HepG2 (cell line): Measurements from ENCODE around the gene HYLS1. TPM values are rescaled to one million over a fixed set of nuclear protein-coding genes. Genes with fewer than 3 reads are reported as not detected.

ENCODE experiments used
- ATAC-seq: fragments of 200-7000 bp; cut with Tn5 transposase; 3 replicates; pipeline ENCODE4 v1.9.1; 2020; ENCODE audit warnings: mild to moderate bottlenecking, moderate library complexity
- BruUV-seq: library from RNA; stranded (reverse); fragments of 400-500 nt; replicated peaks from 2 replicates; lab custom pipeline; 2021; lab: Mats Ljungman, UMichigan
- CTCF ChIA-PET: fragments of 300-600 bp; formaldehyde crosslinking; extraction: SDS; loops from one replicate; lab custom pipeline; 2021; ENCODE audit warnings: low total read pairs, inconsistent platforms, low intra/inter-chr PET ratio; lab: Yijun Ruan, JAX
- POLR2A ChIA-PET: fragments of 350-600 bp; sonication (Branson Sonifier 250); formaldehyde crosslinking; loops from one replicate; lab custom pipeline; 2020; ENCODE audit warnings: antibody characterized with exemption, inconsistent platforms; lab: Yijun Ruan, JAX
- DNase-seq: peaks from one replicate; pipeline ENCODE4 v3.0.0-alpha.2; 2015; ENCODE audit warnings: low spot score
- FAIRE-seq: peaks from 3 replicates; lab custom pipeline; 2011; peaks lifted over from hg19 to GRCh38; lab: Jason Lieb, UNC
- H2AFZ ChIP-seq: one replicate; pipeline ENCODE4 v1.6.1; 2011; ENCODE audit warnings: low read length, inconsistent platforms
- H3K27ac ChIP-seq: fragments of 300-600 bp; 3 replicates; pipeline ENCODE4 v1.8.0; 2011; ENCODE audit warnings: mixed run types, mild to moderate bottlenecking, mixed read lengths, low read length, inconsistent platforms; ENCODE audit not compliant: insufficient read depth; ENCODE audit errors: extremely low read length
- H3K27me3 ChIP-seq, 2 experiments: fragments of 200-600 bp in 1 of 2; 2 replicates in 1 of 2; 3 replicates in 1 of 2; pipeline versions ENCODE4 v1.6.0 to v1.8.0; 2011; ENCODE audit warnings: low read length in 2 of 2, mild to moderate bottlenecking in 2 of 2, moderate library complexity in 2 of 2, inconsistent platforms in 1 of 2; ENCODE audit not compliant: insufficient read depth in 2 of 2, control insufficient read depth in 1 of 2
- H3K36me3 ChIP-seq, 2 experiments: fragments of 200-600 bp in 1 of 2; replicated peaks in 1 of 2; 2 replicates in 1 of 2; 3 replicates in 1 of 2; pipeline versions ENCODE4 v1.5.1 to v1.8.0; 2011; ENCODE audit warnings: low read length in 2 of 2, inconsistent platforms in 1 of 2; ENCODE audit not compliant: insufficient read depth in 2 of 2, control insufficient read depth in 1 of 2
- H3K4me1 ChIP-seq: 2 replicates; pipeline ENCODE4 v1.5.1; 2012; ENCODE audit warnings: low read length, inconsistent platforms; ENCODE audit not compliant: insufficient read depth
- H3K4me2 ChIP-seq: 2 replicates; pipeline ENCODE4 v1.6.0; 2011; ENCODE audit warnings: low read depth, low read length, inconsistent platforms
- H3K4me3 ChIP-seq, 3 experiments: fragments of 200-600 bp in 1 of 3; sonication (generic), shearing (Covaris generic) in 1 of 3; replicated peaks in 1 of 3; 2 replicates each; pipeline ENCODE4 v1.5.1; 2011 to 2016; ENCODE audit warnings: low read length in 3 of 3, inconsistent platforms in 2 of 3, low read depth in 2 of 3, mild to moderate bottlenecking in 2 of 3, control low read depth in 1 of 3, mixed read lengths in 1 of 3; ENCODE audit not compliant: insufficient read depth in 1 of 3
- H3K79me2 ChIP-seq: one replicate; pipeline ENCODE4 v1.6.1; 2011; ENCODE audit warnings: low read length, inconsistent platforms; ENCODE audit not compliant: insufficient read depth
- H3K9ac ChIP-seq: 2 replicates; pipeline ENCODE4 v1.6.0; 2011; ENCODE audit warnings: mild to moderate bottlenecking, low read depth, low read length, inconsistent platforms; ENCODE audit not compliant: insufficient read depth
- H3K9me3 ChIP-seq: 2 replicates; pipeline ENCODE4 v1.5.1; 2012; ENCODE audit warnings: mild to moderate bottlenecking, low read length
- H4K20me1 ChIP-seq: 2 replicates; pipeline ENCODE4 v1.6.0; 2011; ENCODE audit warnings: inconsistent platforms, mild to moderate bottlenecking, low read length, moderate library complexity; ENCODE audit not compliant: insufficient read depth
- ATRX ChIP-seq: sonication (generic); formaldehyde crosslinking; IDR thresholded peaks from 2 replicates; pipeline ENCODE4 v1.4.0; 2020; ENCODE audit warnings: missing genetic modification reagents, borderline replicate concordance
- CCDC6 ChIP-seq: sonication (generic); formaldehyde crosslinking; IDR thresholded peaks from 2 replicates; pipeline ENCODE4 v1.8.1; 2022; ENCODE audit warnings: mild to moderate bottlenecking, missing genetic modification reagents, moderate library complexity
- CTCF ChIP-seq: sonication (generic); formaldehyde crosslinking; IDR thresholded peaks from 2 replicates; pipeline ENCODE4 v1.5.0; 2020; ENCODE audit warnings: mild to moderate bottlenecking, missing genetic modification reagents, moderate library complexity
- GRHL1 ChIP-seq: sonication (generic); formaldehyde crosslinking; conservative IDR thresholded peaks from 2 replicates; pipeline ENCODE4 v1.8.0; 2022; ENCODE audit warnings: missing genetic modification reagents
- HNF1B ChIP-seq: sonication (generic); formaldehyde crosslinking; IDR thresholded peaks from 2 replicates; pipeline ENCODE4 v1.5.1; 2020; ENCODE audit warnings: mild to moderate bottlenecking, moderate library complexity, missing genetic modification reagents
- HNRNPUL1 ChIP-seq: fragments of 200-400 bp; formaldehyde crosslinking; IDR thresholded peaks from 2 replicates; pipeline ENCODE4 v1.6.1; 2017; ENCODE audit warnings: low read depth, mild to moderate bottlenecking, low read length, moderate library complexity
- PHF8 ChIP-seq: sonication (generic); formaldehyde crosslinking; IDR thresholded peaks from 2 replicates; pipeline ENCODE4 v1.5.0; 2020; ENCODE audit warnings: missing genetic modification reagents
- PRPF4 ChIP-seq: fragments of 200-400 bp; formaldehyde crosslinking; IDR thresholded peaks from 2 replicates; pipeline ENCODE4 v1.6.1; 2016; ENCODE audit warnings: low read length, low read depth; ENCODE audit not compliant: poor library complexity, severe bottlenecking
- STAG1 ChIP-seq: sonication (generic); formaldehyde crosslinking; IDR thresholded peaks from 2 replicates; pipeline ENCODE4 v1.4.0; 2020; ENCODE audit warnings: missing genetic modification reagents
- UBTF ChIP-seq: sonication (generic); formaldehyde crosslinking; IDR thresholded peaks from 2 replicates; pipeline ENCODE4 v1.4.0; 2020; ENCODE audit warnings: mild to moderate bottlenecking, missing genetic modification reagents
- ZC3H4 ChIP-seq: sonication (generic); formaldehyde crosslinking; IDR thresholded peaks from 2 replicates; pipeline ENCODE4 v1.4.0; 2020; ENCODE audit warnings: missing genetic modification reagents, borderline replicate concordance
- ZNF12 ChIP-seq: sonication (generic); formaldehyde crosslinking; IDR thresholded peaks from 2 replicates; pipeline ENCODE4 v1.5.0; 2020; ENCODE audit warnings: missing genetic modification reagents
- ZNF33B ChIP-seq: sonication (generic); formaldehyde crosslinking; IDR thresholded peaks from 2 replicates; pipeline ENCODE4 v1.5.1; 2020; ENCODE audit warnings: mild to moderate bottlenecking, missing genetic modification reagents
- ZNF557 ChIP-seq: sonication (generic); formaldehyde crosslinking; IDR thresholded peaks from 2 replicates; pipeline ENCODE4 v1.4.0; 2020; ENCODE audit warnings: missing genetic modification reagents
- ZNF570 ChIP-seq: sonication (generic); formaldehyde crosslinking; IDR thresholded peaks from 2 replicates; pipeline ENCODE4 v1.4.0; 2020; ENCODE audit warnings: mild to moderate bottlenecking, missing genetic modification reagents, borderline replicate concordance
- WGBS: methylation state at CpG from one replicate; pipeline ENCODE4 v1.1.6; 2017; ENCODE audit warnings: low lambda C conversion rate; 5-methylcytosine and 5-hydroxymethylcytosine counted together
- in situ Hi-C: cut with HindIII; loops from 2 replicates; pipeline ENCODE4 v1.10.0; 2017; ENCODE audit warnings: low pct_unique_long_range_greater_than_20kb; ENCODE audit not compliant: extremely low pct_ligation_motif_present
- intact Hi-C: fragments of 100-400 bp; cut with micrococcal nuclease; formaldehyde crosslinking; loops from one replicate; pipeline ENCODE4 v1.10.0; 2022; ENCODE audit not compliant: unreplicated experiment
- polyA plus RNA-seq, 8 experiments: library from polyadenylated mRNA; depleted of rRNA in 3 of 8; stranded (reverse) in 7 of 8; unstranded in 1 of 8; fragments of >200 nt; fragmentation: Illumina TruSeq in 4 of 8; extraction: Trizol in 4 of 8; gene quantifications; 2 replicates each; pipeline versions ENCODE4 v1.2.1 to v1.2.3, GENCODE V29; 2011 to 2016; ENCODE audit warnings: low read depth in 4 of 8, missing spikeins in 1 of 8, mixed read lengths in 1 of 8; ENCODE audit not compliant: insufficient read depth in 1 of 8
- total RNA-seq, 5 experiments: library from RNA; depleted of rRNA; stranded (reverse); fragments of >200 nt; fragmentation: Illumina TruSeq; extraction: Trizol; gene quantifications; 2 replicates each; pipeline ENCODE4 v1.2.3, GENCODE V29; 2016; ENCODE audit warnings: low read depth in 1 of 5

The HYLS1 gene
- total and polyA plus RNA-seq, 2 of the 13 experiments (the other 11 are each of a cell fraction or from before 2014, with no cell fraction given): 1.3 to 3.8 TPM

- H3K9ac ChIP-seq: no peak overlapping the region
- H3K4me2 ChIP-seq: peak overlapping the region; percentile 64
- ChIA-PET CTCF (interaction anchor here (0.5 to 1.9 kb wide), 4 partner anchors 36 to 451 kb away, joined by 3 to 7 read pairs (median 4); no protein-coding TSS in a partner anchor), POLR2A (no interaction called here)
- no peak overlapping the region for H2AFZ ChIP-seq
- intact Hi-C loops (loop anchor here (5.0 kb wide), 1 partner anchor 912 kb away; no protein-coding TSS in a partner anchor), in situ Hi-C loops (loop anchor here (5.0 to 10.0 kb wide), 4 partner anchors 150 to 450 kb away; partner anchors contain the start of gene CHEK1)
- H4K20me1 ChIP-seq: no peaks in the 10 kb centered on the region
- peak overlapping the region in 2 of 3 experiments; percentile 19 to 36; a peak in 3 of 6 replicates for H3K4me3 ChIP-seq
- peak; percentile 69 for DNase-seq
- 6% methylated on average over 8 of the region's 8 CpGs for WGBS
- no peak overlapping the region for H3K27ac ChIP-seq
- no peaks in the 10 kb centered on the region for H3K36me3 ChIP-seq
- H3K79me2 ChIP-seq: no peaks in the 10 kb centered on the region
- FAIRE-seq: peak; percentile 90
- H3K4me1 ChIP-seq: peaks cover 10% of the 10 kb centered on the region
- H3K27me3 ChIP-seq: 0 out of 5 replicates have a peak, but pooled peaks cover 0 to 5% of the 10 kb centered on the region in 2 experiments
- no TSS peak for BruUV-seq
- ATAC-seq: peak; percentile 97
- no peaks in the 10 kb centered on the region for H3K9me3 ChIP-seq
- TF ChIP-seq PHF8 (CRISPR knock-in tag) (no peak), ZNF12 (CRISPR knock-in tag) (0 out of 2 replicates have a peak, but pooled peaks have one; percentile 19), ATRX (CRISPR knock-in tag) (no peak), CTCF (CRISPR knock-in tag) (peak; percentile 92), HNRNPUL1 (no peak), ZNF557 (CRISPR knock-in tag) (no peak), CCDC6 (no peak), STAG1 (CRISPR knock-in tag) (peak; percentile 90), ZC3H4 (CRISPR knock-in tag) (no peak), GRHL1 (CRISPR knock-in tag) (no peak), ZNF570 (CRISPR knock-in tag) (no peak), ZNF33B (CRISPR knock-in tag) (no peak), PRPF4 (no peak), HNF1B (0 out of 2 replicates have a peak, but pooled peaks have one; percentile 26), UBTF (CRISPR knock-in tag) (0 out of 2 replicates have a peak, but pooled peaks have one; percentile 20)
Measured at GRCh38 chr11:125874556-125875124, 12.8 kb upstream of the HYLS1 start.
